Stimulated activated CD8-positive, alpha-beta memory T cell treated with anti-CD3 and anti-CD28 coated beads, Interleukin-15, amount 100 ng/mL, for 24 hours (primary cell): ENCODE data around the gene CYP26B1.
A peak's percentile ranks its signal among the peaks of the same experiment; 100 is the strongest.

Experiments used
- DNase-seq: peaks from one replicate; pipeline ENCODE4 v3.0.0-alpha.2; 2020; ENCODE audit warnings: low read depth

The CYP26B1 gene

GRCh38 chr2:72155151-72155550 is 7.5 kb upstream of the CYP26B1 start:
- DNase-seq, result no peak

GRCh38 chr2:72154386-72154975 is 6.8 kb upstream of the CYP26B1 start:
- no peak for DNase-seq

- DNase-seq, result no peak
Observed at GRCh38 chr2:72153924-72154323, 6.3 kb upstream of the CYP26B1 start.

- DNase-seq, result no peak
Observed at GRCh38 chr2:72153026-72153791, 5.5 kb upstream of the CYP26B1 start.

- no peak for DNase-seq
Observed at GRCh38 chr2:72150861-72151356, 3.2 kb upstream of the CYP26B1 start.

- DNase-seq, result peak; percentile 35
Observed at GRCh38 chr2:72150157-72150860, 2.6 kb upstream of the CYP26B1 start.

GRCh38 chr2:72149556-72150156 is 2.0 kb upstream of the CYP26B1 start:
- DNase-seq, result no peak

GRCh38 chr2:72148837-72149555 is 1.3 kb upstream of the CYP26B1 start:
- DNase-seq, result no peak

- DNase-seq, result no peak
Observed at GRCh38 chr2:72148003-72148836, 558 bp upstream of the CYP26B1 start.

GRCh38 chr2:72146347-72147302 is 1.0 kb downstream of the CYP26B1 start:
- no peak for DNase-seq

- DNase-seq, result no peak
Observed at GRCh38 chr2:72145658-72146329, 1.9 kb downstream of the CYP26B1 start.

- no peak for DNase-seq
Observed at GRCh38 chr2:72145289-72145657, 2.4 kb downstream of the CYP26B1 start.

GRCh38 chr2:72144632-72145288 is 2.9 kb downstream of the CYP26B1 start:
- no peak for DNase-seq

GRCh38 chr2:72144274-72144631 is 3.4 kb downstream of the CYP26B1 start:
- no peak for DNase-seq

- DNase-seq, result no peak
Observed at GRCh38 chr2:72143441-72144273, 4.0 kb downstream of the CYP26B1 start.

GRCh38 chr2:72142570-72143440 is 4.9 kb downstream of the CYP26B1 start:
- DNase-seq, result no peak

- no peak for DNase-seq
Observed at GRCh38 chr2:72141881-72142451, 5.7 kb downstream of the CYP26B1 start.
